ENCODE measurements around the gene PHAX. TPM values are rescaled to one million over a fixed set of nuclear protein-coding genes. Genes with fewer than 3 reads are reported as not detected.

PHAX gene
- total and polyA plus RNA-seq, 10 of the 15 experiments (the other 5 are each of a cell fraction or from before 2014, with no cell fraction given): 28.2 to 88.7 (median 60.3) TPM

DNA sequence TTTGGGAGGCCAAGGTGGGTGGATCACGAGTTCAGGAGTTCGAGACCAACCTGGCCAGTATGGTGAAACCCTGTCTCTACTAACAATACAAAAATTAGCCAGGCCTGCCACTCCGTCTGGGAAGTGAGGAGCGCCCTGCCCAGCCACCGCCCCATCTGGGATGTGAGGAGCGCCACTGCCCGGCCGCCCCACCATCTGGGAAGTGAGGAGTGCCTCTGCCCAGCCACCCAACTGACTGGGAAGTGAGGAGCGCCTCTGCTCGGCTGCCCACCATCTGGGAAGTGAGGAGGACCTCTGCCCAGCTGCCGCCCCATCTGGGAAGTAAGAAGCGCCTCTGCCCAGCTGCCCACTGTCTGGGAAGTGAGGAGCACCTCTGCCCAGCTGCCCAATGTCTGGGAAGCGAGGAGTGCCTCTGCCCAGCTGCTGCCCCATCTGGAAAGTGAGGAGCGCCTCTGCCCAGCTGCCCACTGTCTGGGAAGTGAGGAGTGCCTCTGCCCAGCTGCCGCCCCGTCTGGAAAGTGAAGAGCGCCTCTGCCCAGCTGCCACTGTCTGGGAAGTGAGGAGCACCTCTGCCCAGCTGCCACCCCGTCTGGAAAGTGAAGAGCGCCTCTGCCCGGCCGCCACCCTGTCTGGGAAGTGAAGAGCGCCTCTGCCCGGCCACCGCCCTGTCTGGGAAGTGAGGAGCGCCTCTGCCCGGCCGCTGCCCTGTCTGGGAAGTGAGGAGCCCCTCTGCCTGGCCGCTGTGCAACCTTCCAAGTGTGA is 11.0 kb upstream of the PHAX start:
- ChIA-PET POLR2A (no interaction called here), RAD21 (ENCODE audit: unreplicated experiment) (no interaction called here), SMC1A (ENCODE audit: uncharacterized antibody, unreplicated experiment) (no interaction called here), CTCF (no interaction called here)
- Histone ChIP-seq H3K27ac (ENCODE audit: control insufficient read depth, insufficient read depth) (no peak overlapping the region), H4K20me1 (ENCODE audit: control insufficient read depth, insufficient read depth) (no peaks in the 10 kb centered on the region), H3K9ac (ENCODE audit: control insufficient read depth, insufficient read depth, low read length) (no peak overlapping the region), H2AFZ (ENCODE audit: control insufficient read depth, low read depth, low read length) (no peak overlapping the region), H3K4me2 (ENCODE audit: control insufficient read depth, insufficient read depth) (no peak overlapping the region), H3K27me3 (replicated peaks in 1 of 2; ENCODE audit: control insufficient read depth in 2 of 2, insufficient read depth in 2 of 2, low read length in 1 of 2) (no peaks in the 10 kb centered on the region; a peak in 2 of 4 replicates), H3K4me1 (ENCODE audit: control insufficient read depth, insufficient read depth, low read length) (no peaks in the 10 kb centered on the region), H3K79me2 (ENCODE audit: control insufficient read depth, insufficient read depth, low read length) (no peaks in the 10 kb centered on the region), H3K36me3 (ENCODE audit: control insufficient read depth in 2 of 2, insufficient read depth in 2 of 2, low read length in 1 of 2) (no peaks in the 10 kb centered on the region), H3K9me3 (replicated peaks; ENCODE audit: control insufficient read depth, insufficient read depth, low read length) (no peaks in the 10 kb centered on the region; the same call in 2 of the 3 replicates), H3K4me3 (no peak overlapping the region)
- in situ Hi-C loops (cut with MboI): no loop called here
- no peak for DNase-seq (ENCODE audit: low read depth, low spot score)
- ATAC-seq: no peak
- 65% methylated on average over 28 of the region's 28 CpGs for WGBS (ENCODE audit: insufficient coverage, insufficient replicate concordance, low lambda C conversion rate, missing lambda C conversion rate)
- intact Hi-C loops (cut with micrococcal nuclease; ENCODE audit: unreplicated experiment): no loop called here
- FAIRE-seq: no peak
- BruUV-seq (replicated peaks): no TSS peak
- TF ChIP-seq POLR2AphosphoS2 (IDR thresholded peaks at IDR 0.05; ENCODE audit: low read depth, low read length) (no peak), KDM1A (IDR thresholded peaks at IDR 0.05; ENCODE audit: borderline replicate concordance) (no peak), RELB (IDR thresholded peaks at IDR 0.05; ENCODE audit: low read depth) (no peak), SUZ12 (IDR thresholded peaks at IDR 0.05; ENCODE audit: unreplicated experiment) (no peak), ASH2L (IDR thresholded peaks at IDR 0.05; ENCODE audit: borderline replicate concordance, low read depth) (no peak), CTCF (IDR thresholded peaks at IDR 0.05 in 2 of 3, conservative IDR thresholded peaks at IDR 0.05 in 1 of 3; ENCODE audit: control insufficient read depth in 2 of 3, extremely low read depth in 1 of 3, insufficient read depth in 1 of 3, low read depth in 3 of 3, low read length in 3 of 3) (no peak), HDAC6 (IDR thresholded peaks at IDR 0.05; ENCODE audit: unreplicated experiment) (no peak), MEF2B (IDR thresholded peaks at IDR 0.05; ENCODE audit: partially characterized antibody, poor library complexity, severe bottlenecking) (no peak), NR2C2 (IDR thresholded peaks at IDR 0.05; ENCODE audit: borderline replicate concordance, control insufficient read depth, insufficient read length, low read depth) (no peak), JUND (IDR thresholded peaks at IDR 0.05; ENCODE audit: low read depth, low read length) (no peak), NFXL1 (IDR thresholded peaks at IDR 0.05; ENCODE audit: borderline replicate concordance) (no peak), JUNB (IDR thresholded peaks at IDR 0.05) (no peak), BHLHE40 (IDR thresholded peaks at IDR 0.05; ENCODE audit: borderline replicate concordance in 1 of 2, low read depth in 2 of 2, low read length in 1 of 2) (no peak), HSF1 (IDR thresholded peaks at IDR 0.05; ENCODE audit: low read depth, low read length) (no peak), TAF1 (IDR thresholded peaks at IDR 0.05; ENCODE audit: borderline replicate concordance, low read depth, low read length) (no peak), IRF5 (IDR thresholded peaks at IDR 0.05; ENCODE audit: borderline replicate concordance) (no peak), DPF2 (IDR thresholded peaks at IDR 0.05) (no peak), ZBED1 (IDR thresholded peaks at IDR 0.05; ENCODE audit: borderline replicate concordance) (no peak)

All from GM12878 (cell line).